Ovary (tissue), 3 donors: Measurements from ENCODE around the gene SLCO3A1.

Experiments
- EP300 ChIP-seq: sonication (generic); formaldehyde crosslinking; IDR thresholded peaks from one replicate; pipeline ENCODE4 v1.6.1; 2017; ENCODE audit warnings: antibody characterized with exemption
- POLR2A ChIP-seq: fragments of 450-650 bp; IDR thresholded peaks from one replicate; pipeline ENCODE4 v1.6.1; 2017; ENCODE audit warnings: antibody characterized with exemption, mild to moderate bottlenecking, moderate library complexity
- TF ChIP-seq, protein P1 (sequence below), 3 donors: fragments of 450-650 bp in 2 of 3; fragments of 200-600 bp in 1 of 3; IDR thresholded peaks; one replicate each; pipeline versions ENCODE4 v1.5.1 to v1.8.0; 2016 to 2022; ENCODE audit warnings: antibody characterized with exemption in 3 of 3, mild to moderate bottlenecking in 1 of 3
- donor health status: DM: no; HTN: no; CAD: no.

DNA sequence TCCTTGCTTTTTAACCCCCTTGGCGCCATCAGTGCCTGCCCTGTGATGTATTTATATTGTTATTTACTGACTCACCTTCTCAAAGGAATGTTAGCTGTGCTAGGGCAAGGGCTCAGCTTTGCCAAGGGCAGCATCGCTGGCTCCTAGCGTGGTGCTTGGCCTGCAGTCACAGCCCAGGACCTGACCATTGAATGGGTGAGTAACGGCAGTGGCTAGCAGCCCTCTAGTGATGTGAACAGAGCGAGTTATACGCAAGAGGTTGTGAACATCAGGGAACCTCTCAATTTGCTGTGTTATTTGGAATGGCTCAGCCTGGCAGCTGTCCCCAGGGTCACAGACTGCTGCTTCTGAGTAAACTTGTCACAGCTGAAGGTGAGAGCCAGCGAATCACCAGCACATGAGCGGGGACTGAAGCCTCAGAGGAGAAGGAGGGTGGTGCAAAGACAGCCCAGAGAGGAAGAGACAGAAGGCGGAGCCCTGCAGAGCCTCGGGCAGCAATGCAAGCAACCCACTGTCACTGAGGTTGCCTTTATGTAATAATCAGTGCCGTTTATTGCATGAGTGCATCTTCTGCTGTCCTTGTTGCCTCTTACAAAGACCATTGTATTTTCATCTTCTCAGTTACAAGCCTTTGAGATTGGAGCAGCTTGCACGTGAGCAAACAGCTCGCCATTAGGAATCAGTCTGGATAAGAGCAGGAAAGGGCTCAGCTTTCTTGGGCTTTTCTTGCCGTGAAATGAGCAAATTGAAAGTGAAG is 158.3 kb downstream of the SLCO3A1 start:
- TF ChIP-seq POLR2A, result no peak
- TF ChIP-seq, protein P1, sequence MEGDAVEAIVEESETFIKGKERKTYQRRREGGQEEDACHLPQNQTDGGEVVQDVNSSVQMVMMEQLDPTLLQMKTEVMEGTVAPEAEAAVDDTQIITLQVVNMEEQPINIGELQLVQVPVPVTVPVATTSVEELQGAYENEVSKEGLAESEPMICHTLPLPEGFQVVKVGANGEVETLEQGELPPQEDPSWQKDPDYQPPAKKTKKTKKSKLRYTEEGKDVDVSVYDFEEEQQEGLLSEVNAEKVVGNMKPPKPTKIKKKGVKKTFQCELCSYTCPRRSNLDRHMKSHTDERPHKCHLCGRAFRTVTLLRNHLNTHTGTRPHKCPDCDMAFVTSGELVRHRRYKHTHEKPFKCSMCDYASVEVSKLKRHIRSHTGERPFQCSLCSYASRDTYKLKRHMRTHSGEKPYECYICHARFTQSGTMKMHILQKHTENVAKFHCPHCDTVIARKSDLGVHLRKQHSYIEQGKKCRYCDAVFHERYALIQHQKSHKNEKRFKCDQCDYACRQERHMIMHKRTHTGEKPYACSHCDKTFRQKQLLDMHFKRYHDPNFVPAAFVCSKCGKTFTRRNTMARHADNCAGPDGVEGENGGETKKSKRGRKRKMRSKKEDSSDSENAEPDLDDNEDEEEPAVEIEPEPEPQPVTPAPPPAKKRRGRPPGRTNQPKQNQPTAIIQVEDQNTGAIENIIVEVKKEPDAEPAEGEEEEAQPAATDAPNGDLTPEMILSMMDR (IDR thresholded peaks at IDR 0.05), result no peak
- TF ChIP-seq EP300, result no peak
